Mesenchymal stem cell (in vitro differentiated cells and primary cell): ENCODE results near the gene CCDC80.
A peak's percentile ranks its signal among the peaks of the same experiment; 100 is the strongest.

Experiments
- DNase-seq: peaks from one replicate; pipeline ENCODE4 v3.0.0-alpha.2; 2013
- H2AFZ ChIP-seq: one replicate; pipeline ENCODE4 v1.6.1; 2013; ENCODE audit warnings: low read depth, mild to moderate bottlenecking, control low read depth, inconsistent platforms, low read length, moderate library complexity
- H2AK5ac ChIP-seq: 2 replicates; pipeline ENCODE4 v1.6.1; 2013; ENCODE audit warnings: low read length, moderate library complexity, mild to moderate bottlenecking, inconsistent platforms; ENCODE audit not compliant: severe bottlenecking
- H2BK120ac ChIP-seq: one replicate; pipeline ENCODE4 v1.6.1; 2013; ENCODE audit warnings: low read depth, mild to moderate bottlenecking, inconsistent platforms, low read length, moderate library complexity
- H2BK12ac ChIP-seq, 2 experiments: one replicate each; pipeline ENCODE4 v1.6.1; 2013; ENCODE audit warnings: inconsistent platforms in 2 of 2, low read length in 2 of 2, mild to moderate bottlenecking in 2 of 2, moderate library complexity in 2 of 2, control low read depth in 1 of 2
- H2BK15ac ChIP-seq: one replicate; pipeline ENCODE4 v1.6.1; 2013; ENCODE audit warnings: mild to moderate bottlenecking, low read depth, inconsistent platforms; ENCODE audit not compliant: poor library complexity, severe bottlenecking
- H2BK5ac ChIP-seq: 2 replicates; pipeline ENCODE4 v1.6.1; 2013; ENCODE audit warnings: low read depth, mild to moderate bottlenecking, low read length, control low read depth, inconsistent platforms; ENCODE audit not compliant: poor library complexity, severe bottlenecking
- H3K14ac ChIP-seq, 2 experiments: one replicate each; pipeline ENCODE4 v1.6.1; 2013; ENCODE audit warnings: inconsistent platforms in 2 of 2, low read length in 2 of 2, control low read depth in 1 of 2, mild to moderate bottlenecking in 1 of 2, moderate library complexity in 1 of 2
- H3K18ac ChIP-seq, 2 experiments: one replicate each; pipeline ENCODE4 v1.6.1; 2013; ENCODE audit warnings: inconsistent platforms in 2 of 2, low read length in 2 of 2, control low read depth in 1 of 2, low read depth in 1 of 2, mild to moderate bottlenecking in 1 of 2
- H3K23ac ChIP-seq, 2 experiments: one replicate each; pipeline ENCODE4 v1.6.1; 2013; ENCODE audit warnings: inconsistent platforms in 2 of 2, low read length in 2 of 2, mild to moderate bottlenecking in 2 of 2, moderate library complexity in 2 of 2, control low read depth in 1 of 2
- H3K27ac ChIP-seq: 2 replicates; pipeline ENCODE4 v1.5.1; 2013; ENCODE audit warnings: mild to moderate bottlenecking, moderate library complexity, low read length, control low read depth, inconsistent platforms; ENCODE audit not compliant: poor library complexity, severe bottlenecking
- H3K27me3 ChIP-seq, 2 experiments: 2 replicates each; pipeline versions ENCODE4 v1.6.1 to v1.7.0; 2013; ENCODE audit warnings: low read length in 2 of 2, mild to moderate bottlenecking in 2 of 2, moderate library complexity in 2 of 2, control low read depth in 1 of 2, inconsistent platforms in 1 of 2; ENCODE audit not compliant: control insufficient read depth in 1 of 2, insufficient read depth in 1 of 2
- H3K36me3 ChIP-seq, 2 experiments: 2 replicates each; pipeline versions ENCODE4 v1.6.1 to v1.7.0; 2013; ENCODE audit warnings: low read length in 2 of 2, control low read depth in 1 of 2, inconsistent platforms in 1 of 2, low read depth in 1 of 2, mild to moderate bottlenecking in 1 of 2; ENCODE audit not compliant: insufficient read depth in 2 of 2, control insufficient read depth in 1 of 2
- H3K4ac ChIP-seq, 2 experiments: one replicate each; pipeline ENCODE4 v1.6.1; 2013; ENCODE audit warnings: inconsistent platforms in 2 of 2, low read length in 2 of 2, mild to moderate bottlenecking in 2 of 2, moderate library complexity in 2 of 2, control low read depth in 1 of 2, low read depth in 1 of 2
- H3K4me1 ChIP-seq: 2 replicates; pipeline ENCODE4 v1.6.1; 2013; ENCODE audit warnings: low read depth, low read length, control low read depth; ENCODE audit not compliant: control insufficient read depth, insufficient read depth
- H3K4me2 ChIP-seq: 2 replicates; pipeline ENCODE4 v1.6.1; 2013; ENCODE audit warnings: low read length, mild to moderate bottlenecking, inconsistent platforms; ENCODE audit not compliant: poor library complexity, severe bottlenecking
- H3K4me3 ChIP-seq, 2 experiments: 2 replicates each; pipeline versions ENCODE4 v1.5.1 to v1.7.0; 2013; ENCODE audit warnings: low read length in 2 of 2, mild to moderate bottlenecking in 2 of 2, control low read depth in 1 of 2, low read depth in 1 of 2; ENCODE audit not compliant: insufficient read depth in 1 of 2
- H3K79me1 ChIP-seq: replicated peaks from 2 replicates; pipeline ENCODE4 v1.6.1; 2013; ENCODE audit warnings: mild to moderate bottlenecking, control low read depth, low read length, inconsistent platforms; ENCODE audit not compliant: poor library complexity, severe bottlenecking
- H3K9ac ChIP-seq: 2 replicates; pipeline ENCODE4 v1.7.0; 2013; ENCODE audit warnings: mild to moderate bottlenecking, low read length, moderate library complexity
- H3K9me3 ChIP-seq: 2 replicates; pipeline ENCODE4 v1.7.0; 2013; ENCODE audit warnings: mild to moderate bottlenecking, low read length; ENCODE audit not compliant: control insufficient read depth
- H4K8ac ChIP-seq: one replicate; pipeline ENCODE4 v1.6.1; 2013; ENCODE audit warnings: inconsistent platforms, mild to moderate bottlenecking, low read length, moderate library complexity
- H4K91ac ChIP-seq: one replicate; pipeline ENCODE4 v1.6.1; 2013; ENCODE audit warnings: mild to moderate bottlenecking, low read length, inconsistent platforms
- WGBS: methylation state at CpG from one replicate; pipeline ENCODE4 v1.1.7; 2013; ENCODE audit warnings: mixed read lengths; 5-methylcytosine and 5-hydroxymethylcytosine counted together

Gene CCDC80

GRCh38 chr3:112623717-112624116, 17.2 kb downstream of the CCDC80 start:
- Histone ChIP-seq H4K91ac (no peak overlapping the region), H3K4me1 (no peaks in the 10 kb centered on the region), H3K27me3 (no peaks in the 10 kb centered on the region), H3K79me1 (peaks cover 3% of the 10 kb centered on the region), H2AFZ (no peak overlapping the region), H2AK5ac (no peak overlapping the region), H3K4me2 (no peak overlapping the region), H3K9ac (peak overlapping the region; percentile 18), H3K4me3 (no peak overlapping the region), H3K36me3 (peaks cover 3 to 84% of the 10 kb centered on the region in 2 experiments), H2BK12ac (no peak overlapping the region), H2BK120ac (no peak overlapping the region), H3K9me3 (no peaks in the 10 kb centered on the region), H2BK5ac (no peak overlapping the region), H2BK15ac (no peak overlapping the region), H3K4ac (no peak overlapping the region), H3K18ac (no peak overlapping the region), H3K23ac (no peak overlapping the region), H3K14ac (no peak overlapping the region), H3K27ac (no peak overlapping the region), H4K8ac (no peak overlapping the region)
- 98% methylated on average over 1 of the region's 1 CpG for WGBS
- no peak for DNase-seq

GRCh38 chr3:112623213-112623612, 17.7 kb downstream of the CCDC80 start:
- Histone ChIP-seq H2BK120ac (no peak overlapping the region), H2BK5ac (no peak overlapping the region), H3K27me3 (no peaks in the 10 kb centered on the region), H3K36me3 (peaks cover 3 to 83% of the 10 kb centered on the region in 2 experiments), H4K8ac (no peak overlapping the region), H2AK5ac (no peak overlapping the region), H3K79me1 (peaks cover 3% of the 10 kb centered on the region), H3K4me3 (no peak overlapping the region), H3K9me3 (no peaks in the 10 kb centered on the region), H3K18ac (no peak overlapping the region), H3K4me1 (no peaks in the 10 kb centered on the region), H4K91ac (no peak overlapping the region), H3K27ac (no peak overlapping the region), H2BK12ac (no peak overlapping the region), H3K14ac (no peak overlapping the region), H3K9ac (peak overlapping the region; percentile 18), H2BK15ac (no peak overlapping the region), H3K23ac (no peak overlapping the region), H2AFZ (no peak overlapping the region), H3K4ac (no peak overlapping the region), H3K4me2 (no peak overlapping the region)
- DNase-seq: no peak
- WGBS: 90% methylated on average over 4 of the region's 5 CpGs

GRCh38 chr3:112619295-112619694, 21.6 kb downstream of the CCDC80 start:
- no peak for DNase-seq
- H3K23ac ChIP-seq: no peak overlapping the region
- no peak overlapping the region for H2BK5ac ChIP-seq
- no peak overlapping the region for H2BK120ac ChIP-seq
- H3K18ac ChIP-seq: no peak overlapping the region
- WGBS: 90% methylated on average over 2 of the region's 2 CpGs
- H3K4ac ChIP-seq: no peak overlapping the region
- H4K8ac ChIP-seq: no peak overlapping the region
- peaks cover 11 to 87% of the 10 kb centered on the region in 2 experiments for H3K36me3 ChIP-seq
- no peaks in the 10 kb centered on the region for H3K4me1 ChIP-seq
- no peak overlapping the region for H2AK5ac ChIP-seq
- H3K79me1 ChIP-seq: peaks cover 3% of the 10 kb centered on the region
- H4K91ac ChIP-seq: no peak overlapping the region
- H3K9me3 ChIP-seq: no peaks in the 10 kb centered on the region
- no peaks in the 10 kb centered on the region for H3K27me3 ChIP-seq
- peak overlapping the region; percentile 34 for H3K9ac ChIP-seq
- no peak overlapping the region for H3K4me2 ChIP-seq
- no peak overlapping the region for H2AFZ ChIP-seq
- no peak overlapping the region for H3K27ac ChIP-seq
- no peak overlapping the region for H2BK15ac ChIP-seq
- no peak overlapping the region for H3K14ac ChIP-seq
- no peak overlapping the region for H2BK12ac ChIP-seq
- H3K4me3 ChIP-seq: no peak overlapping the region

GRCh38 chr3:112617285-112617684, 23.7 kb downstream of the CCDC80 start:
- Histone ChIP-seq H3K27me3 (no peaks in the 10 kb centered on the region), H3K36me3 (peaks cover 11 to 90% of the 10 kb centered on the region in 2 experiments), H2BK15ac (no peak overlapping the region), H3K79me1 (peaks cover 3% of the 10 kb centered on the region), H3K23ac (no peak overlapping the region), H2AFZ (no peak overlapping the region), H2BK12ac (no peak overlapping the region), H3K27ac (no peak overlapping the region), H2AK5ac (no peak overlapping the region), H3K9me3 (no peaks in the 10 kb centered on the region), H3K4ac (no peak overlapping the region), H3K14ac (no peak overlapping the region), H2BK120ac (no peak overlapping the region), H4K8ac (no peak overlapping the region), H3K4me1 (no peaks in the 10 kb centered on the region), H4K91ac (no peak overlapping the region), H2BK5ac (no peak overlapping the region), H3K4me3 (no peak overlapping the region), H3K18ac (no peak overlapping the region), H3K9ac (no peak overlapping the region), H3K4me2 (no peak overlapping the region)
- DNase-seq: no peak
- 97% methylated on average over 2 of the region's 2 CpGs for WGBS
